NK-92 (cell line): ENCODE measurements around the gene GOLGA8J.
"Not testable (repeated sequence)": the region's sequence is repeated elsewhere in the genome, so short reads cannot be mapped to it uniquely, and the experiment has no call there.

Experiments used
- DNase-seq: peaks from one replicate; lab custom pipeline; 2025; ENCODE audit not compliant: unreplicated experiment; lab: John Stamatoyannopoulos, UW

GOLGA8J gene

DNA sequence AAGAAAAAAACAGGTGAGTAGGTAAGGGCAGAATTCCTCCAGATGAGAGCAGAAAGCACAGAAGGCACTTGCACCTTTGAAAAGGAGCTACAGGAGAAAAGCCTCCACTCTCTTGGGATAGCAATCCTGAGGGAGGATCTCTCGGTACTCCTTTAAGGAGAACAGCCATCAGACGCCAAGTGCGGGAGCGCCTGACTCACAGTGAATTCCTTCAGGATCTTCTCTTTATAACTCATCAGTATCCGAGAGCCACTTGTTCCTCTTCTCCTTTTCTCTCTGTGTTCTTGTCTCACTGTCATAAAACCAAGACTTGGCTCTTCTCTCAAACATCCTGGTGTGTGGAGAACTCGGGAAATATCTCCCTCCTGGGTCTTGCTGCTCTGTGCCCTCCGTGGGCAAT, 10.1 kb upstream of the GOLGA8J start:
- DNase-seq = no peak

DNA sequence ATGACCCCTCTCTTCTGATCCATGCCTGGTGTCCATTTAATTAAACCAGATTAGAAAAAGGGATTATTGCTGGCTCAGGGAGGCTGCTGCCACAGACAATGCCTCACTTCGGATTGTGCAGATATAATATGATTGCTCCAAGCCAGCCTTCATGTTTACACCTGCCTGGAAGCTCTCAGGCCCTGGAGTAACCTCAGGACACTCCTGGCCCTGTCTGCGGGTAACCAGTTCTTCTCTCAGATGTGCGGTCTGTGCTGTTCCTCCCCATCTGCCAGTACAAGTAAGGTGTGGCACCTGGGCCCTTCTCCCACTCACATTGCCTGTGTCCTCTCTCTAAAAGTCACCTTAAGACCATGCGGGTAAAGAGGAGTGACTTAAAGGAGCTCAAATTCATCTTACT, 8.8 kb upstream of the GOLGA8J start:
- no peak for DNase-seq

DNA sequence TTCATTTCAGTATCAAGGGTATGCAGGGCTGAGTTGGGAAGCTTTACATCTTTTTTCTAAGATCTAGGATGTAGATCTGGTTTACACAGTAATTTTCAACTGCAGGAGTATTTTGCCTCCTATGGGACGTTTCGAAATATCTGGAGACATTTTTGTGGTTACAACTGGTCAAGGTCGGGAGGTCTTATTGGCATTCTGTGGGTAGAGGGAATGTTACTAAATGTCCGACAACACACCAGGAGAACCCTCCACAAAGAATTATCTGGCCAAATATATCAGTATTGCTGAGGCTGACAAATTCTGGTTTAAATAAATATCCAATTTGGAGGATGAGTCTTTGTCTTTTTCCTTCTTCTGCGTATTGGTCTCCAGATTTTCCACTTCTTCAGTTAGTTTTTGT, 1.9 kb upstream of the GOLGA8J start:
- DNase-seq = not testable (repeated sequence)

- not testable (repeated sequence) for DNase-seq
Observed at GRCh38 chr15:30097827-30098226, 15.1 kb downstream of the GOLGA8J start.

DNA sequence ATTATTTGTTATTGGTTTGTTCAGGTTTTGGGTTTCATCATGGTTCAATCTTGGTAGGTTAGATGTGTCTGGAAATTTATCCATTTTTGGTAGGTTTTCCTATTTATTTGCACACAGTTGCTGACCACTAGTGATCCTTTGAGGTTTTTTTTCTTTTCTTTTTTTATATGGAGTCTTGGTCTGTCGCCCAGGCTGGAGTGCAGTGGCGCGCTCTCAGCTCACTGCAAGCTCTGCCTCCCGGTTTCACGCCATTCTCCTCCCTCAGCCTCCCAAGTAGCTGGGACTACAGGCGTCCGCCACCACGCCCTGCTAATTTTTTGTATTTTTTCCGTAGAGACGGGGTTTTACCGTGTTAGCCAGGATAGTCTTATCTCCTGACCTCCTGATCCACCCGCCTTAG, 20.1 kb downstream of the GOLGA8J start:
- not testable (repeated sequence) for DNase-seq

GRCh38 chr15:30103941-30104507, 21.3 kb downstream of the GOLGA8J start:
- not testable (repeated sequence) for DNase-seq

- DNase-seq = not testable (repeated sequence)
Observed at GRCh38 chr15:30110591-30110990, 27.8 kb downstream of the GOLGA8J start.

- DNase-seq = not testable (repeated sequence)
Observed at GRCh38 chr15:30130066-30130465, 47.3 kb downstream of the GOLGA8J start.

- not testable (repeated sequence) for DNase-seq
Observed at GRCh38 chr15:30134751-30135150, 52.0 kb downstream of the GOLGA8J start, which contains the start of gene GOLGA8T. Gene GOLGA8T (plus strand): TSS chr15:30135051. CDS start chr15:30135149, 98 bp downstream.
